ENCODE measurements around the gene OR1N1.

GRCh38 chr9:122561446-122561845 is 34.4 kb upstream of the OR1N1 start:
- TF ChIP-seq CTCF (IDR thresholded peaks at IDR 0.05) (no peak), POLR2AphosphoS5 (IDR thresholded peaks at IDR 0.05; ENCODE audit: insufficient read depth in 1 of 2, low read depth in 1 of 2) (no peak), POLR2A (IDR thresholded peaks at IDR 0.05) (no peak)

All from vagina (tissue), 2 donors.